Activated CD8-positive, alpha-beta memory T cell treated with anti-CD3 and anti-CD28 coated beads, Interleukin-2, amount 50 U/mL, for 24 hours (primary cell): Measurements from ENCODE around the gene ANKS3.

Experiments
- DNase-seq: peaks from one replicate; pipeline ENCODE4 v3.0.0-alpha.2; 2020; ENCODE audit errors: extremely low read depth

ANKS3 gene

GRCh38 chr16:4728676-4729075, 5.4 kb downstream of the ANKS3 start:
- DNase-seq: no peak

- no peak for DNase-seq
These were observed 7.5 kb downstream of the ANKS3 start for GRCh38 chr16:4726616-4727015.

GRCh38 chr16:4724661-4725270, 9.3 kb downstream of the ANKS3 start:
- no peak for DNase-seq

GRCh38 chr16:4723071-4723767, 10.9 kb downstream of the ANKS3 start:
- no peak for DNase-seq

- no peak for DNase-seq
These were observed 15.6 kb downstream of the ANKS3 start for GRCh38 chr16:4718466-4718865.

- DNase-seq: no peak
These were observed 19.1 kb downstream of the ANKS3 start for GRCh38 chr16:4714996-4715395.

GRCh38 chr16:4713663-4714501, 20.2 kb downstream of the ANKS3 start:
- no peak for DNase-seq

GRCh38 chr16:4709481-4709880, 24.6 kb downstream of the ANKS3 start:
- DNase-seq: no peak

- no peak for DNase-seq
These were observed 27.2 kb downstream of the ANKS3 start for GRCh38 chr16:4706871-4707270.

GRCh38 chr16:4704913-4705312, 29.2 kb downstream of the ANKS3 start:
- DNase-seq: no peak

- no peak for DNase-seq
These were observed 29.6 kb downstream of the ANKS3 start for GRCh38 chr16:4704491-4704890.

- DNase-seq: no peak
These were observed 30.2 kb downstream of the ANKS3 start for GRCh38 chr16:4703906-4704305.

- DNase-seq: no peak
These were observed 31.6 kb downstream of the ANKS3 start for GRCh38 chr16:4702466-4702808.

- no peak for DNase-seq
These were observed 32.1 kb downstream of the ANKS3 start for GRCh38 chr16:4701791-4702465.

GRCh38 chr16:4700997-4701743, 32.9 kb downstream of the ANKS3 start:
- no peak for DNase-seq

GRCh38 chr16:4700380-4700996, 33.6 kb downstream of the ANKS3 start:
- DNase-seq: no peak

GRCh38 chr16:4699046-4699556, 35.0 kb downstream of the ANKS3 start:
- DNase-seq: no peak

GRCh38 chr16:4698321-4699045, 35.6 kb downstream of the ANKS3 start:
- DNase-seq: no peak

- no peak for DNase-seq
These were observed 36.2 kb downstream of the ANKS3 start for GRCh38 chr16:4697848-4698291.
